ENCODE results near the gene SLC5A8. TPM values are rescaled to one million over a fixed set of nuclear protein-coding genes. Genes with fewer than 3 reads are reported as not detected.

SLC5A8 gene, protein sequence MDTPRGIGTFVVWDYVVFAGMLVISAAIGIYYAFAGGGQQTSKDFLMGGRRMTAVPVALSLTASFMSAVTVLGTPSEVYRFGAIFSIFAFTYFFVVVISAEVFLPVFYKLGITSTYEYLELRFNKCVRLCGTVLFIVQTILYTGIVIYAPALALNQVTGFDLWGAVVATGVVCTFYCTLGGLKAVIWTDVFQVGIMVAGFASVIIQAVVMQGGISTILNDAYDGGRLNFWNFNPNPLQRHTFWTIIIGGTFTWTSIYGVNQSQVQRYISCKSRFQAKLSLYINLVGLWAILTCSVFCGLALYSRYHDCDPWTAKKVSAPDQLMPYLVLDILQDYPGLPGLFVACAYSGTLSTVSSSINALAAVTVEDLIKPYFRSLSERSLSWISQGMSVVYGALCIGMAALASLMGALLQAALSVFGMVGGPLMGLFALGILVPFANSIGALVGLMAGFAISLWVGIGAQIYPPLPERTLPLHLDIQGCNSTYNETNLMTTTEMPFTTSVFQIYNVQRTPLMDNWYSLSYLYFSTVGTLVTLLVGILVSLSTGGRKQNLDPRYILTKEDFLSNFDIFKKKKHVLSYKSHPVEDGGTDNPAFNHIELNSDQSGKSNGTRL
- not detected for total RNA-seq

GRCh38 chr12:101209319-101210302 is at the start of gene SLC5A8:
Gene SLC5A8, minus strand, starts transcription at chr12:101210238. Its CDS starts 390 bp downstream, at chr12:101209848.
- DNase-seq, result no peak

DNA sequence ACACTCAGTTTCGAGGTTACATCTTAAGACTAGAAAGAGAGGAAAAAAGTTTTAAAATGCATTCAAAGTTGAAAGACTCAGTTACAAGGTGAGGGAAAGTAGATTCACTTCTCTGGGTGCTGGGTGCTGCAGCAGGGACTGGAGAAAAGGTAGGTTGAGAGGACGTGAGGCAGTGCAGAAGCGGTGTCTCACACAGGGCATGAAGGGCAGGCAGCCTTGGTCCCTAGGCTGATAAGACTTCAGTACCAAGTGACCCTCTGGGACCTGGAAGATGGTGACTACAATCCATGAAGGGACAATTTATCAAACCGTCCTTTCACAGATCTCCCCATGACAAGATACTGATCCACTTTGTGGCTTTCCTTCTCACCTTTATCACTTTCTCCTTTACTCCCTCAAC is 47.3 kb upstream of the SLC5A8 start:
- DNase-seq, result no peak

DNA sequence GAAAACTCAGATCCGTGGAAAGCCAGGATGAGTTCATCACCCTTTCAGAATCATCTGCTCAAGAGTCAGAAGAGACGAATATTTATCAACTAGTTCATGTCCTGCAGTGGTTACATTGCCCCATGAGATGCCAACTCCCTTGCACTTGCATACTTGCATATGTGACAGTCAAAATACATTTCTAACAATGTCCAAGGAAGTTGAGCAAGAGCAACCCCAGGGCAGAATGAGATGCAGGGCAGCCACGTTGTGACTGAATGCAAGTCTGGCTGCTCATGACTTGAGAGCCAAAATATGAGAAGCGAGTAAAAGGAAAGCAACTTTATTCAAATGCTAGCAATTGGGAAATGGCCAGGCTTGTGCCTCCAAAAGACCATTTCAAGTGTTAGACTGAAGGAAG is 46.2 kb upstream of the SLC5A8 start:
- no peak for DNase-seq

GRCh38 chr12:101243616-101244015 is 33.6 kb upstream of the SLC5A8 start:
- no peak for DNase-seq

- DNase-seq, result no peak
Measured at GRCh38 chr12:101243074-101243473, 33.0 kb upstream of the SLC5A8 start.

- DNase-seq, result no peak
Measured at GRCh38 chr12:101238800-101239329, 28.8 kb upstream of the SLC5A8 start.

GRCh38 chr12:101238306-101238705 is 28.3 kb upstream of the SLC5A8 start:
- DNase-seq, result no peak

GRCh38 chr12:101235686-101236085 is 25.6 kb upstream of the SLC5A8 start:
- no peak for DNase-seq

GRCh38 chr12:101231636-101232035 is 21.6 kb upstream of the SLC5A8 start:
- no peak for DNase-seq

- DNase-seq, result no peak
Measured at GRCh38 chr12:101230547-101230946, 20.5 kb upstream of the SLC5A8 start.

DNA sequence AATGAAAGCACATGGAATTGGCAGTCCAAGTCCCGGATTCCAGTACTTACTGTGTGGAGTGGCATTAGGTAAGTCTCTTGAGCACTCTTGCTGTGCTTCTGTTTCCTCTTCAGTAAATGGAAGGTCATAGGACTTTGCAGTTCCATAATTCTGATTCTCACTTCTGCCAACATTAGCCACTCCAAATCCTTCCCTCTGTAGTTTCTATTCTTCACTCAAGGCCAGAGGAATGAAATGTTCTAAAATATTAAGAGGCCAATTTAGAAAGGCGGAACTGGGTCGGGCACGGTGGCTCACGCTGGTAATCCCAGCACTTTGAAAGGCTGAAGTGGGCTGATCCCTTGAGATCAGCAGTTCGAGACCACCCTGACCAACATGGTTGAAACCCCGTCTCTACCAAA is 19.8 kb upstream of the SLC5A8 start:
- no peak for DNase-seq

- no peak for DNase-seq
Measured at GRCh38 chr12:101221301-101221700, 11.3 kb upstream of the SLC5A8 start.

GRCh38 chr12:101216810-101217209 is 6.8 kb upstream of the SLC5A8 start:
- DNase-seq, result no peak

- no peak for DNase-seq
Measured at GRCh38 chr12:101207086-101207780, 2.8 kb downstream of the SLC5A8 start.

GRCh38 chr12:101204602-101205304 is 5.3 kb downstream of the SLC5A8 start:
- no peak for DNase-seq

GRCh38 chr12:101200824-101201223 is 9.2 kb downstream of the SLC5A8 start:
- DNase-seq, result no peak

- no peak for DNase-seq
Measured at GRCh38 chr12:101200145-101200544, 9.9 kb downstream of the SLC5A8 start.

GRCh38 chr12:101186291-101186690 is 23.7 kb downstream of the SLC5A8 start:
- DNase-seq, result no peak

DNA sequence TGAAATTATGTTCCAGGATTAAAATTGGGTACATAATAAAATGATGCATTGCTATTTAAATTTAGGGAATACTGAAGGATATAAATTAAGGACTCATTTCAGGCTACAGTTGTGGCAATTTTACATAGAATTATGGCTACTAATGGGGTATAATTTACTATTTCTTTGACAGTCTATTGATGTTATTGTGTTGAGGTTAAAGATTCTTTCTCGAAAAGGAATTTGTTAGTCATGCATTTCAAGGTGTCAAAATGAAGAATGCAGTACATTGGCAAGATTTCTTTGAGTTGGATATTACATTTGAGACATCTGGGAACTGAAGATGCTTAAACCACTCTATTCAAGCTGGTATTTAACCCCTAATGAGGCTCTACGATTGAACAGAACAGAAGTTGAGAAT is 28.3 kb downstream of the SLC5A8 start:
- no peak for DNase-seq

- no peak for DNase-seq
Measured at GRCh38 chr12:101174541-101174940, 35.5 kb downstream of the SLC5A8 start.

- DNase-seq, result no peak
Measured at GRCh38 chr12:101173197-101173749, 36.8 kb downstream of the SLC5A8 start.

Measured in effector CD4-positive, alpha-beta T cell (primary cell).